ENCODE results near the gene MRNIP.

MRNIP gene

GRCh38 chr5:179870403-179870903, 11.8 kb upstream of the MRNIP start:
- DNase-seq = no peak

GRCh38 chr5:179869641-179870402, 11.2 kb upstream of the MRNIP start:
- DNase-seq = no peak

- no peak for DNase-seq
Measured at GRCh38 chr5:179869101-179869500, 10.5 kb upstream of the MRNIP start.

GRCh38 chr5:179868541-179868940, 9.9 kb upstream of the MRNIP start:
- DNase-seq = no peak

GRCh38 chr5:179867476-179867875, 8.9 kb upstream of the MRNIP start:
- no peak for DNase-seq

GRCh38 chr5:179867079-179867465, 8.5 kb upstream of the MRNIP start:
- DNase-seq = no peak

GRCh38 chr5:179866241-179867078, 7.8 kb upstream of the MRNIP start:
- no peak for DNase-seq

- DNase-seq = no peak
Measured at GRCh38 chr5:179865491-179866240, 7.0 kb upstream of the MRNIP start.

GRCh38 chr5:179864686-179865085, 6.1 kb upstream of the MRNIP start:
- no peak for DNase-seq

- DNase-seq = no peak
Measured at GRCh38 chr5:179863449-179864085, 5.0 kb upstream of the MRNIP start.

- no peak for DNase-seq
Measured at GRCh38 chr5:179862891-179863290, 4.3 kb upstream of the MRNIP start.

- DNase-seq = no peak
Measured at GRCh38 chr5:179862296-179862695, 3.7 kb upstream of the MRNIP start.

- DNase-seq = no peak
Measured at GRCh38 chr5:179860301-179860700, 1.7 kb upstream of the MRNIP start.

GRCh38 chr5:179858241-179858585, 404 bp downstream of the MRNIP start:
- no peak for DNase-seq

GRCh38 chr5:179854356-179854755, 4.3 kb downstream of the MRNIP start:
- no peak for DNase-seq

GRCh38 chr5:179852993-179853547, 5.5 kb downstream of the MRNIP start:
- no peak for DNase-seq

GRCh38 chr5:179841621-179842020, 17.0 kb downstream of the MRNIP start:
- DNase-seq = no peak

GRCh38 chr5:179840766-179841165, 17.9 kb downstream of the MRNIP start:
- DNase-seq = no peak

- DNase-seq = no peak
Measured at GRCh38 chr5:179840321-179840720, 18.3 kb downstream of the MRNIP start.

GRCh38 chr5:179839328-179840256, 19.0 kb downstream of the MRNIP start:
- DNase-seq = no peak

Measured in NCI-H2107 (cell line).